ENCODE results near the gene RTN4.

- TF ChIP-seq CTCF (conservative IDR thresholded peaks at IDR 0.05) (no peak), EZH2 (IDR thresholded peaks at IDR 0.05; ENCODE audit: low read depth) (no peak)
Measured at GRCh38 chr2:54977149-54977548, 73.1 kb downstream of the RTN4 start.

Data from PC-9 (cell line).